GM21786 (cell line): ENCODE results near the gene SMIM12.

ENCODE experiments used
- ATAC-seq: cut with Tn5 transposase; IDR thresholded peaks from one replicate; pipeline ENCODE4 v1.9.1; 2021; ENCODE audit not compliant: unreplicated experiment

Gene SMIM12

GRCh38 chr1:34803770-34804169, 55.8 kb downstream of the SMIM12 start:
- ATAC-seq: no peak
